ENCODE measurements around the gene STX1B. TPM values are rescaled to one million over a fixed set of nuclear protein-coding genes. Genes with fewer than 3 reads are reported as not detected.

The STX1B gene
- total and polyA plus RNA-seq, 2 of the 8 experiments (the other 6 are each of a cell fraction or from before 2014, with no cell fraction given), result 8.9 to 20.2 TPM

DNA sequence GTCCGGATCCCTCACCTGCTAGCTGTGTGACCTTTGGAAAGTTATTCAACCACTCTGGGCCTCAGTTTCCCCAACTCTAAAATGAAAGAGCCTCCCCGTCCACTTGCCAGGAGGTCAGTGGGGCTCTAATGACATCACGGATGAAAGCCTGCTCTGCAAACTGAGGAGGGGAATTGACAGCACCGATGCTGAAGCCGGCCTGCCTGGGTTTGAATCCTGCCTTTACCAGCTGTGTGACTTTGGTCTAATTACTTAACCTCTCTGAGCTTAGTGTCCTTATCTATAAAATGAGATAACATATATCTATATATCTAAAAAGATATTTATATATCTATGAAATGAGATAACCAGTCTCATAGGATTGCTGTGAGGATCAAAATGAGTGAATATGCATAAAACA, 1.9 kb downstream of the STX1B start:
- Histone ChIP-seq H3K36me3 (ENCODE audit: control insufficient read depth in 2 of 4, insufficient read depth in 4 of 4, low read length in 3 of 4) (no peaks in the 10 kb centered on the region), H2BK15ac (ENCODE audit: low read length) (no peak overlapping the region), H3K27me3 (replicated peaks in 1 of 4; ENCODE audit: control insufficient read depth in 3 of 4, extremely low read depth in 1 of 4, insufficient read depth in 3 of 4, low read length in 3 of 4) (no peaks in the 10 kb centered on the region; a peak in 2 of 7 replicates), H3K23me2 (ENCODE audit: low read depth, low read length) (peaks cover 1% of the 10 kb centered on the region; the same call in 1 of the 2 replicates), H3K56ac (replicated peaks; ENCODE audit: insufficient read length, low read depth, low read length) (no peak overlapping the region), H2AK5ac (ENCODE audit: low read depth, low read length) (no peak overlapping the region), H3K9me3 (ENCODE audit: insufficient read depth in 2 of 2, low read depth in 1 of 2, low read length in 1 of 2) (no peaks in the 10 kb centered on the region), H2BK12ac (ENCODE audit: low read depth, low read length) (no peak overlapping the region), H2BK20ac (ENCODE audit: low read length) (no peak overlapping the region), H3K4me3 (ENCODE audit: extremely low read depth in 1 of 4, insufficient read depth in 2 of 4, low read depth in 3 of 4, low read length in 4 of 4) (no peak overlapping the region), H4K20me1 (replicated peaks in 1 of 2; ENCODE audit: control insufficient read depth in 1 of 2, insufficient read depth in 2 of 2, low read length in 2 of 2) (peaks cover 0 to 4% of the 10 kb centered on the region in 2 experiments), H3K4me1 (replicated peaks in 1 of 4; ENCODE audit: control insufficient read depth in 3 of 4, insufficient read depth in 4 of 4, low read length in 3 of 4) (peaks cover 4 to 18% (median 6%) of the 10 kb centered on the region in 4 experiments), H2BK5ac (ENCODE audit: low read depth, low read length) (no peak overlapping the region), H3K9ac (replicated peaks in 1 of 4; ENCODE audit: extremely low read depth in 1 of 4, low read depth in 3 of 4, low read length in 3 of 4) (no peak overlapping the region), H4K91ac (replicated peaks; ENCODE audit: insufficient read length, low read length) (no peak overlapping the region), H2AFZ (ENCODE audit: low read length) (no peak overlapping the region), H2BK120ac (replicated peaks; ENCODE audit: low read depth, low read length) (no peak overlapping the region), H3K79me2 (ENCODE audit: control insufficient read depth in 1 of 2, insufficient read depth in 2 of 2, low read length in 2 of 2) (peaks cover 0 to 4% of the 10 kb centered on the region in 2 experiments; a peak in 1 of 4 replicates), H3K18ac (ENCODE audit: extremely low read depth, low read length) (no peak overlapping the region), H3K79me1 (ENCODE audit: low read depth, low read length) (0 out of 2 replicates have a peak, but pooled peaks cover 6% of the 10 kb centered on the region), H3K14ac (ENCODE audit: insufficient read length) (no peak overlapping the region), H3K4me2 (ENCODE audit: insufficient read depth in 1 of 2, low read depth in 2 of 2, low read length in 2 of 2) (no peak overlapping the region), H4K8ac (ENCODE audit: extremely low read depth, insufficient read depth, low read length) (no peak overlapping the region), H3K23ac (ENCODE audit: insufficient read length) (no peak overlapping the region), H3K4ac (replicated peaks; ENCODE audit: insufficient read length, low read depth, low read length) (no peak overlapping the region), H3K27ac (ENCODE audit: low read depth, low read length) (no peak overlapping the region), H4K5ac (ENCODE audit: insufficient read length, low read depth, low read length) (no peak overlapping the region)
- POLR2A ChIA-PET (ENCODE audit: partially characterized antibody), result interaction anchor here (0.6 to 1.6 kb wide), 5 partner anchors 23 to 344 kb away, joined by 3 to 6 read pairs (median 3); partner anchors contain the start of genes CTF1, HSD3B7, ZNF646 and ZNF668
- 92% methylated on average over 5 of the region's 5 CpGs; no CpG with 5 or more reads in 1 of the 2 experiments for WGBS, 2 experiments (ENCODE audit: extremely low coverage in 1 of 2, insufficient coverage in 1 of 2, insufficient read length in 1 of 2, insufficient replicate concordance in 2 of 2, low coverage in 1 of 2, low lambda C conversion rate in 2 of 2, missing lambda C conversion rate in 1 of 2)
- FAIRE-seq (no peak), DNase-seq (ENCODE audit: low read depth in 1 of 2, low spot score in 2 of 2) (no peak)
- CTCF ChIA-PET (ENCODE audit: partially characterized antibody), result interaction anchor here (0.9 to 3.9 kb wide), 5 partner anchors 10 to 54 kb away, joined by 3 to 21 read pairs (median 5); partner anchors contain the start of gene HSD3B7
- TF ChIP-seq EZH2 (IDR thresholded peaks at IDR 0.05; ENCODE audit: low read depth, low read length, severe bottlenecking) (no peak), TAF7 (optimal IDR thresholded peaks at IDR 0.05; ENCODE audit: borderline replicate concordance, low read depth, low read length) (no peak), CTBP2 (IDR thresholded peaks at IDR 0.05; ENCODE audit: borderline replicate concordance, insufficient read depth, insufficient read length, low read length) (no peak), BCL11A (IDR thresholded peaks at IDR 0.05; ENCODE audit: low read depth in 2 of 2, low read length in 2 of 2) (no peak), GTF2F1 (IDR thresholded peaks at IDR 0.05; ENCODE audit: borderline replicate concordance, low read depth, low read length) (no peak), BACH1 (IDR thresholded peaks at IDR 0.05; ENCODE audit: low read length) (no peak), SIX5 (IDR thresholded peaks at IDR 0.05; ENCODE audit: low read depth, low read length) (no peak), EGR1 (IDR thresholded peaks at IDR 0.05; ENCODE audit: borderline replicate concordance, low read depth, low read length) (no peak), POU5F1 (IDR thresholded peaks at IDR 0.05; ENCODE audit: low read depth, low read length) (no peak), CTCF (IDR thresholded peaks at IDR 0.05; ENCODE audit: control extremely low read depth in 1 of 3, insufficient read depth in 1 of 3, low read depth in 1 of 3, low read length in 3 of 3) (no peak), SP4 (IDR thresholded peaks at IDR 0.05; ENCODE audit: low read length) (no peak)
